SK-N-SH (cell line): Measurements from ENCODE around the gene TWF2. TPM values are rescaled to one million over a fixed set of nuclear protein-coding genes. Genes with fewer than 3 reads are reported as not detected.

Experiments used
- CTCF ChIA-PET: fragments of 300-600, 350-600 bp; formaldehyde crosslinking; extraction: SDS; loops from one replicate; lab custom pipeline; 2021; lab: Yijun Ruan, JAX
- POLR2A ChIA-PET: fragments of 350-600 bp; sonication (Branson Sonifier 250); formaldehyde crosslinking; extraction: SDS; loops from one replicate; lab custom pipeline; 2020; ENCODE audit warnings: antibody characterized with exemption, inconsistent platforms; lab: Yijun Ruan, JAX
- DNase-seq: peaks from one replicate; pipeline ENCODE4 v3.0.0; 2012
- H2AFZ ChIP-seq: fragments of 200-600 bp; sonication (generic); 2 replicates; pipeline ENCODE4 v1.8.1; 2016; ENCODE audit warnings: antibody characterized with exemption, mild to moderate bottlenecking, low read depth
- H3F3A ChIP-seq: fragments of 200-600 bp; sonication (generic); replicated peaks from 2 replicates; pipeline ENCODE3; 2016; ENCODE audit warnings: antibody characterized with exemption, mild to moderate bottlenecking; ENCODE audit not compliant: insufficient read depth
- H3K27ac ChIP-seq, 2 experiments: fragments of 200-500 bp in 1 of 2; fragments of 200-600 bp in 1 of 2; sonication (Bioruptor generic) in 1 of 2; sonication (generic), shearing (Covaris generic) in 1 of 2; 2 replicates each; pipeline versions ENCODE4 v1.5.1 to v1.6.1; 2014 to 2016; ENCODE audit warnings: low read depth in 2 of 2, inconsistent platforms in 1 of 2, low read length in 1 of 2, mild to moderate bottlenecking in 1 of 2, mixed read lengths in 1 of 2
- H3K27me3 ChIP-seq: fragments of 200-600 bp; sonication (generic), shearing (Covaris generic); 2 replicates; pipeline ENCODE4 v1.6.1; 2016; ENCODE audit warnings: mixed run types; ENCODE audit not compliant: insufficient read depth
- H3K36me3 ChIP-seq, 2 experiments: fragments of 200-500 bp in 1 of 2; fragments of 200-600 bp in 1 of 2; sonication (Bioruptor generic) in 1 of 2; sonication (generic) in 1 of 2; replicated peaks in 1 of 2; 2 replicates each; pipeline versions ENCODE3 to v1.5.1; 2014 to 2016; ENCODE audit warnings: low read length in 1 of 2, mild to moderate bottlenecking in 1 of 2; ENCODE audit not compliant: insufficient read depth in 2 of 2, control insufficient read depth in 1 of 2
- H3K4me1 ChIP-seq, 2 experiments: fragments of 200-500 bp in 1 of 2; fragments of 200-600 bp in 1 of 2; sonication (Bioruptor generic) in 1 of 2; sonication (generic), shearing (Covaris generic) in 1 of 2; 2 replicates each; pipeline versions ENCODE4 v1.5.1 to v1.6.1; 2014 to 2016; ENCODE audit warnings: low read depth in 1 of 2, low read length in 1 of 2, mixed run types in 1 of 2; ENCODE audit not compliant: insufficient read depth in 2 of 2, control insufficient read depth in 1 of 2
- H3K4me2 ChIP-seq: fragments of 200-600 bp; sonication (generic), shearing (Covaris generic); 2 replicates; pipeline ENCODE4 v1.6.1; 2017; ENCODE audit warnings: mixed run types
- H3K4me3 ChIP-seq, 2 experiments: fragments of 200-500 bp in 1 of 2; fragments of 200-600 bp in 1 of 2; sonication (Bioruptor generic) in 1 of 2; sonication (generic), shearing (Covaris generic) in 1 of 2; 2 replicates each; pipeline versions ENCODE4 v1.5.1 to v1.8.1; 2014 to 2016; ENCODE audit warnings: low read depth in 2 of 2, inconsistent platforms in 1 of 2, low read length in 1 of 2, mild to moderate bottlenecking in 1 of 2, mixed read lengths in 1 of 2, moderate library complexity in 1 of 2
- H3K79me2 ChIP-seq: fragments of 200-600 bp; sonication (generic); 2 replicates; pipeline ENCODE4 v1.8.1; 2017; ENCODE audit warnings: mild to moderate bottlenecking; ENCODE audit not compliant: insufficient read depth
- H3K9ac ChIP-seq: fragments of 200-600 bp; sonication (generic); 2 replicates; pipeline ENCODE4 v1.6.1; 2017; ENCODE audit warnings: mixed run types
- H3K9me2 ChIP-seq: fragments of 200-600 bp; sonication (generic); 2 replicates; pipeline ENCODE4 v1.6.1; 2017; ENCODE audit warnings: mixed run types
- H3K9me3 ChIP-seq: fragments of 200-600 bp; sonication (generic); 2 replicates; pipeline ENCODE4 v1.6.1; 2017; ENCODE audit warnings: mixed run types, mild to moderate bottlenecking, moderate library complexity
- H4K20me1 ChIP-seq: fragments of 200-600 bp; sonication (generic); 2 replicates; pipeline ENCODE4 v1.6.1; 2017; ENCODE audit warnings: mild to moderate bottlenecking, mixed run types; ENCODE audit not compliant: insufficient read depth
- FOSL2 ChIP-seq: IDR thresholded peaks from 2 replicates; pipeline ENCODE4 v1.4.0; 2012; ENCODE audit warnings: low read depth, mild to moderate bottlenecking, moderate library complexity, borderline replicate concordance
- NFIC ChIP-seq: IDR thresholded peaks from 2 replicates; pipeline ENCODE4 v1.4.0; 2012; ENCODE audit warnings: borderline replicate concordance
- NRF1 ChIP-seq: IDR thresholded peaks from 2 replicates; pipeline ENCODE4 v1.6.1; 2012; ENCODE audit warnings: low read depth, mild to moderate bottlenecking, low read length
- POLR2AphosphoS5 ChIP-seq: IDR thresholded peaks from 2 replicates; pipeline ENCODE4 v1.6.1; 2012; ENCODE audit warnings: low read depth, low read length
- TAF1 ChIP-seq: IDR thresholded peaks from 2 replicates; pipeline ENCODE4 v1.6.1; 2012; ENCODE audit warnings: low read depth, mild to moderate bottlenecking, low read length, moderate library complexity, borderline replicate concordance
- WGBS: methylation state at CpG from one replicate; pipeline ENCODE4 v1.1.6; 2017; ENCODE audit warnings: low lambda C conversion rate; 5-methylcytosine and 5-hydroxymethylcytosine counted together
- polyA plus RNA-seq, 3 experiments: library from polyadenylated mRNA; depleted of rRNA; stranded (reverse); fragments of >200 nt; gene quantifications; 2 replicates each; pipeline ENCODE4 v1.2.3, GENCODE V29; 2012
- TF ChIP-seq, protein P1 (sequence below): fragments of 150-350 bp; IDR thresholded peaks from 2 replicates; pipeline ENCODE4 v1.6.1; 2016; ENCODE audit warnings: mild to moderate bottlenecking, low read depth, low read length
- TF ChIP-seq, protein P2 (sequence below): IDR thresholded peaks from 2 replicates; pipeline ENCODE4; 2012

The TWF2 gene
- polyA plus RNA-seq, 1 of the 3 experiments (the other 2 are of a cell fraction) = 188 TPM

DNA sequence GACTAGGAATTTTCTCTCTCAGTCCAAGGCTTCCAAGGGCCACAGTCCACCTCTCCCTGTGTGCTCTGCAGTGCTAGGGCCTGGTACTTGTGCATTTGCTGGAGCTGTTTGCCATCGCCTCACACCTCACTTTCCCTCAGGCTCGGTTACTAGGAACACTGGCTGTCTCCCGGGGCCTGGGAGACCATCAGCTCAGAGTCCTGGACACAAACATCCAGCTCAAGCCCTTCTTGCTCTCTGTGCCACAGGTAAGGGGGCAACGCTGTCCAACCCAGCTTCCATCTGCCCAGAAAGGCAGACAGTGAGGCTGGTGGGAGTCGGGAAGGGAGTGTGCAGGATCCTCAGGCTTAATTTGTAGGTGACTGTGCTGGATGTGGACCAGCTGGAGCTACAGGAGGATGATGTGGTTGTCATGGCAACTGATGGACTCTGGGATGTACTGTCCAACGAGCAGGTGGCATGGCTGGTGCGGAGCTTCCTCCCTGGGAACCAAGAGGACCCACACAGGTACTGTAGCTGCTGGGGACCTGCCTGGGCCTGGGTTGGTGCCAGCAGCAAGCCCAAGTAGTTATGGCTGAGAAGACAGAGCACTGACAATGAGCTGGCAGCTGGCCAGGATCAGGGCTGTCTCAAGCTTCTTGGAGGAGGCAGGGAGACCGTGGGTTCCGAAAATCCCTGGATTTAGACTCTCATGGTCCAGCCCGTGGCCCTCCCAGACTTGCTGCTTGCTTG lies 10.0 kb upstream of the TWF2 start:
- H3K4me3 ChIP-seq = no peak overlapping the region
- 0 out of 4 replicates have a peak overlapping the region, but pooled peaks of 1 of the 2 experiments have one; percentile 2 for H3K27ac ChIP-seq
- TF ChIP-seq NFIC = peak; percentile 44; the same call in 1 of the 2 replicates
- no peak for TF ChIP-seq FOSL2
- no peak overlapping the region for H3K4me2 ChIP-seq
- ChIA-PET POLR2A (interaction anchor here (0.8 to 2.6 kb wide), 4 partner anchors 10 to 36 kb away, joined by 3 to 23 read pairs (median 6); partner anchors contain the start of genes TWF2 and WDR82), CTCF (interaction anchor here (0.7 to 2.4 kb wide), 7 partner anchors 10 to 90 kb away, joined by 3 to 16 read pairs (median 3); partner anchors contain the start of genes TWF2 and WDR82)
- H3F3A ChIP-seq = peaks cover 31% of the 10 kb centered on the region
- H2AFZ ChIP-seq = no peak overlapping the region
- no peaks in the 10 kb centered on the region for H4K20me1 ChIP-seq
- peaks cover 4 to 34% of the 10 kb centered on the region in 2 experiments; a peak in 2 of 4 replicates for H3K4me1 ChIP-seq
- no peaks in the 10 kb centered on the region for H3K9me3 ChIP-seq
- H3K27me3 ChIP-seq = no peaks in the 10 kb centered on the region
- H3K36me3 ChIP-seq = peaks cover 11 to 26% of the 10 kb centered on the region in 2 experiments
- H3K9ac ChIP-seq = no peak overlapping the region
- H3K79me2 ChIP-seq = peaks cover 3% of the 10 kb centered on the region; the same call in 1 of the 2 replicates
- H3K9me2 ChIP-seq = no peaks in the 10 kb centered on the region
- DNase-seq = no peak
- 78% methylated on average over 6 of the region's 10 CpGs for WGBS

DNA sequence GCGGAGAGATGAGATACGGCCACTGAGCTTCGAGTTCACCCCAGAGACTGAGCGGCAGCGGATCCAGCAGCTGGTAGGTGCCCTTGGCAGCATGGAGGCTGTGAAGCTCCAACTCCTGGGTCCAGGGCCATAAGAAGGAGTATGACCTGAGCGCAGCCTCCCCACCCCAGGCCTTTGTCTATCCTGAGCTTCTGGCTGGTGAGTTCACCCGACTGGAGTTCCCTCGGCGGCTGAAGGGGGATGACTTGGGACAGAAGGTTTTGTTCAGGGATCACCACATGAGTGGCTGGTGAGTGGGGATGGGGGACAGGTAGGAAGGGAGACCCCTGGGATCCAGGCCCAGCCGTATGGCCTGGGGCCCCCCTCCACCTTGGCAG lies 9.2 kb upstream of the TWF2 start:
- H3K9me3 ChIP-seq = no peaks in the 10 kb centered on the region

DNA sequence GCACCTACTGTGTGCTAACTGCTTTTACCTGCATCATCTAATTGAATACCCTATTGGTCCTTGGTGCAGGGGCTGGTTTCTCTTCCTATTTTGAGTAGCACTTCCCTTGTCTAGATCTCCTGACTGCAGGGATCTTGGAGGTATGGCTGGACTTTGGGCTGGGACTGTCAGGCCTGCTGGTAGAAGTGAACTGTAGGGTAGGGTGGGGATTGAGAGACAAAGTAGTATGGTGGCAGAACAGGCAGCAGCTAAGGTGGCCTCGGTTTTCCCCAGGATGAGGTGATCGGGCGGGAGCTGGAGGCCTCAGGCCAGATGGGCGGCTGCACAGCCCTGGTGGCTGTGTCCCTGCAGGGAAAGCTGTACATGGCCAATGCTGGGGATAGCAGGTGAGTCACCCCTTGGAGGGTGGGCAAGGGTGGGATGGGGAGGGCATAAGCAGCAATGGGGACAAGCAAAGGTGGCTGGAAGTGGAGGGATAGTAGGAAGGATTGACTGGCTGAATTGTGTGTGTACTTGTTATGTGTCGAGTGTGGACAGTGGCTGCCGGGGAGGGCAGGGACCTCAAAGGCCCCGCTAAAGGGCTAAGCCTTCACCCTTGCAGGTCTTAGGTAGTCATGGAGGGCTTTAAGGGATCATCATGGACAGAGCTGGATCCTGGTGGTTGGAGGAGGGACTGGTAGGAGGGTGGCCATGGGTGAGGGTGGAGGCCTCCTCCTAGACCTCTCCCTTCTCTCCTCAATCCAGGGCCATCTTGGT lies 8.6 kb upstream of the TWF2 start:
- Histone ChIP-seq H3K36me3 (peaks cover 5 to 17% of the 10 kb centered on the region in 2 experiments), H3K4me1 (peaks cover 4 to 36% of the 10 kb centered on the region in 2 experiments; a peak in 2 of 4 replicates), H4K20me1 (no peaks in the 10 kb centered on the region), H3K27me3 (no peaks in the 10 kb centered on the region), H3K4me3 (no peak overlapping the region), H3K79me2 (peaks cover 2% of the 10 kb centered on the region; the same call in 1 of the 2 replicates), H3F3A (peaks cover 31% of the 10 kb centered on the region), H2AFZ (no peak overlapping the region), H3K27ac (no peak overlapping the region), H3K9me3 (no peaks in the 10 kb centered on the region), H3K9ac (no peak overlapping the region), H3K4me2 (no peak overlapping the region), H3K9me2 (no peaks in the 10 kb centered on the region)
- TF ChIP-seq POLR2AphosphoS5 = peak; percentile 4; the same call in 1 of the 2 replicates
- TF ChIP-seq, protein P1, sequence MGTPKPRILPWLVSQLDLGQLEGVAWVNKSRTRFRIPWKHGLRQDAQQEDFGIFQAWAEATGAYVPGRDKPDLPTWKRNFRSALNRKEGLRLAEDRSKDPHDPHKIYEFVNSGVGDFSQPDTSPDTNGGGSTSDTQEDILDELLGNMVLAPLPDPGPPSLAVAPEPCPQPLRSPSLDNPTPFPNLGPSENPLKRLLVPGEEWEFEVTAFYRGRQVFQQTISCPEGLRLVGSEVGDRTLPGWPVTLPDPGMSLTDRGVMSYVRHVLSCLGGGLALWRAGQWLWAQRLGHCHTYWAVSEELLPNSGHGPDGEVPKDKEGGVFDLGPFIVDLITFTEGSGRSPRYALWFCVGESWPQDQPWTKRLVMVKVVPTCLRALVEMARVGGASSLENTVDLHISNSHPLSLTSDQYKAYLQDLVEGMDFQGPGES = no peak
- no peak for TF ChIP-seq TAF1
- ChIA-PET CTCF (interaction anchor here (1.1 to 2.4 kb wide), 4 partner anchors 11 to 32 kb away, joined by 3 to 16 read pairs (median 8); partner anchors contain the start of gene WDR82), POLR2A (no interaction called here)
- DNase-seq = no peak
- 92% methylated on average over 7 of the region's 7 CpGs for WGBS

More for the DNA sequence above, 9.2 kb upstream of the TWF2 start:
- Histone ChIP-seq H3K9me2 (no peaks in the 10 kb centered on the region), H3K9ac (no peak overlapping the region), H3F3A (peaks cover 31% of the 10 kb centered on the region), H3K4me2 (no peak overlapping the region), H3K4me1 (peaks cover 4 to 36% of the 10 kb centered on the region in 2 experiments; a peak in 2 of 4 replicates), H3K79me2 (peaks cover 3% of the 10 kb centered on the region; the same call in 1 of the 2 replicates), H3K36me3 (peaks cover 5 to 18% of the 10 kb centered on the region in 2 experiments), H4K20me1 (no peaks in the 10 kb centered on the region), H3K27me3 (no peaks in the 10 kb centered on the region), H2AFZ (no peak overlapping the region), H3K27ac (no peak overlapping the region), H3K4me3 (no peak overlapping the region)
- POLR2A ChIA-PET = interaction anchor here (0.8 to 2.6 kb wide), 4 partner anchors 9 to 35 kb away, joined by 3 to 23 read pairs (median 6); partner anchors contain the start of genes TWF2 and WDR82
- no CpG with 5 or more reads among the region's 10 CpGs for WGBS
- no peak for TF ChIP-seq NRF1
- TF ChIP-seq, protein P2, sequence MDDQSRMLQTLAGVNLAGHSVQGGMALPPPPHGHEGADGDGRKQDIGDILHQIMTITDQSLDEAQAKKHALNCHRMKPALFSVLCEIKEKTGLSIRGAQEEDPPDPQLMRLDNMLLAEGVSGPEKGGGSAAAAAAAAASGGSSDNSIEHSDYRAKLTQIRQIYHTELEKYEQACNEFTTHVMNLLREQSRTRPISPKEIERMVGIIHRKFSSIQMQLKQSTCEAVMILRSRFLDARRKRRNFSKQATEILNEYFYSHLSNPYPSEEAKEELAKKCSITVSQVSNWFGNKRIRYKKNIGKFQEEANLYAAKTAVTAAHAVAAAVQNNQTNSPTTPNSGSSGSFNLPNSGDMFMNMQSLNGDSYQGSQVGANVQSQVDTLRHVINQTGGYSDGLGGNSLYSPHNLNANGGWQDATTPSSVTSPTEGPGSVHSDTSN = no peak
- DNase-seq = no peak
- CTCF ChIA-PET = interaction anchor here (1.1 to 2.4 kb wide), 4 partner anchors 12 to 91 kb away, joined by 3 to 16 read pairs (median 4); partner anchors contain the start of gene WDR82
